ENCODE data around the gene VPS25. TPM values are rescaled to one million over a fixed set of nuclear protein-coding genes. Genes with fewer than 3 reads are reported as not detected.
A peak's percentile ranks its signal among the peaks of the same experiment; 100 is the strongest.

VPS25 gene
- total and polyA plus RNA-seq, 9 of the 15 experiments (the other 6 are each of a cell fraction or from before 2014, with no cell fraction given), result 123 to 352 (median 180) TPM

- TF ChIP-seq C11orf30 (IDR thresholded peaks at IDR 0.05; ENCODE audit: low read depth), result peak; percentile 90
- no peak for TF ChIP-seq PHF20 (IDR thresholded peaks at IDR 0.05; ENCODE audit: partially characterized antibody)
- TF ChIP-seq, protein P1, sequence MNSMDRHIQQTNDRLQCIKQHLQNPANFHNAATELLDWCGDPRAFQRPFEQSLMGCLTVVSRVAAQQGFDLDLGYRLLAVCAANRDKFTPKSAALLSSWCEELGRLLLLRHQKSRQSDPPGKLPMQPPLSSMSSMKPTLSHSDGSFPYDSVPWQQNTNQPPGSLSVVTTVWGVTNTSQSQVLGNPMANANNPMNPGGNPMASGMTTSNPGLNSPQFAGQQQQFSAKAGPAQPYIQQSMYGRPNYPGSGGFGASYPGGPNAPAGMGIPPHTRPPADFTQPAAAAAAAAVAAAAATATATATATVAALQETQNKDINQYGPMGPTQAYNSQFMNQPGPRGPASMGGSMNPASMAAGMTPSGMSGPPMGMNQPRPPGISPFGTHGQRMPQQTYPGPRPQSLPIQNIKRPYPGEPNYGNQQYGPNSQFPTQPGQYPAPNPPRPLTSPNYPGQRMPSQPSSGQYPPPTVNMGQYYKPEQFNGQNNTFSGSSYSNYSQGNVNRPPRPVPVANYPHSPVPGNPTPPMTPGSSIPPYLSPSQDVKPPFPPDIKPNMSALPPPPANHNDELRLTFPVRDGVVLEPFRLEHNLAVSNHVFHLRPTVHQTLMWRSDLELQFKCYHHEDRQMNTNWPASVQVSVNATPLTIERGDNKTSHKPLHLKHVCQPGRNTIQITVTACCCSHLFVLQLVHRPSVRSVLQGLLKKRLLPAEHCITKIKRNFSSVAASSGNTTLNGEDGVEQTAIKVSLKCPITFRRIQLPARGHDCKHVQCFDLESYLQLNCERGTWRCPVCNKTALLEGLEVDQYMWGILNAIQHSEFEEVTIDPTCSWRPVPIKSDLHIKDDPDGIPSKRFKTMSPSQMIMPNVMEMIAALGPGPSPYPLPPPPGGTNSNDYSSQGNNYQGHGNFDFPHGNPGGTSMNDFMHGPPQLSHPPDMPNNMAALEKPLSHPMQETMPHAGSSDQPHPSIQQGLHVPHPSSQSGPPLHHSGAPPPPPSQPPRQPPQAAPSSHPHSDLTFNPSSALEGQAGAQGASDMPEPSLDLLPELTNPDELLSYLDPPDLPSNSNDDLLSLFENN (IDR thresholded peaks at IDR 0.05; ENCODE audit: low read depth in 2 of 2, low read length in 2 of 2), result no peak
- no peak for TF ChIP-seq FOXM1 (IDR thresholded peaks at IDR 0.05; ENCODE audit: low read depth)
- TF ChIP-seq FOXM1 (CRISPR knock-in tag; IDR thresholded peaks at IDR 0.05; ENCODE audit: low read depth), result no peak
- TF ChIP-seq CBX3 (IDR thresholded peaks at IDR 0.05; ENCODE audit: borderline replicate concordance in 1 of 2, low read length in 2 of 2), result no peak
- TF ChIP-seq MAFF (IDR thresholded peaks at IDR 0.05; ENCODE audit: low read length), result peak; percentile 52; the same call in 1 of the 2 replicates
- TF ChIP-seq POLR2A (conservative IDR thresholded peaks at IDR 0.05), result no peak
- no peak for TF ChIP-seq TARDBP (IDR thresholded peaks at IDR 0.05)
- no peak for TF ChIP-seq ZNF511 (CRISPR knock-in tag; IDR thresholded peaks at IDR 0.05)
- 0 out of 2 replicates have a peak, but pooled peaks have one; percentile 25 for TF ChIP-seq DPF2 (IDR thresholded peaks at IDR 0.05)
- TF ChIP-seq NFXL1 (CRISPR knock-in tag; IDR thresholded peaks at IDR 0.05), result no peak
- no peak for TF ChIP-seq RNF219 (CRISPR knock-in tag; IDR thresholded peaks at IDR 0.05)
- TF ChIP-seq NBN (IDR thresholded peaks at IDR 0.05; ENCODE audit: low read depth), result no peak
- peak; percentile 57 for TF ChIP-seq MAFG (tag; conservative IDR thresholded peaks at IDR 0.05)
- no peak for TF ChIP-seq BCL6 (CRISPR knock-in tag; IDR thresholded peaks at IDR 0.05)
- no peak for TF ChIP-seq MTA2 (IDR thresholded peaks at IDR 0.05; ENCODE audit: low read depth)
- no peak for TF ChIP-seq ZNF274 (IDR thresholded peaks at IDR 0.05; ENCODE audit: borderline replicate concordance, low read depth, low read length)
- peak; percentile 95 for TF ChIP-seq ZNF316 (IDR thresholded peaks at IDR 0.05)
These were observed 5.3 kb downstream of the VPS25 start (continued) for GRCh38 chr17:42778570-42778969.
